ENCODE measurements around the gene ARHGEF33.
A peak's percentile ranks its signal among the peaks of the same experiment; 100 is the strongest.

Gene ARHGEF33

GRCh38 chr2:38889575-38889974 lies at the start of gene ARHGEF33:
ARHGEF33 (plus strand) TSS chr2:38889875; CDS start chr2:38919448, 29,573 bp downstream.
- no peak for DNase-seq (ENCODE audit: low read depth)

- DNase-seq (ENCODE audit: low read depth) = no peak
Measured at GRCh38 chr2:38850045-38850444, 39.6 kb upstream of the ARHGEF33 start.

GRCh38 chr2:38856165-38856564 lies 33.5 kb upstream of the ARHGEF33 start:
- no peak for DNase-seq (ENCODE audit: low read depth)

- peak; percentile 5 for DNase-seq (ENCODE audit: low read depth)
Measured at GRCh38 chr2:38862476-38862875, 27.2 kb upstream of the ARHGEF33 start.

DNA sequence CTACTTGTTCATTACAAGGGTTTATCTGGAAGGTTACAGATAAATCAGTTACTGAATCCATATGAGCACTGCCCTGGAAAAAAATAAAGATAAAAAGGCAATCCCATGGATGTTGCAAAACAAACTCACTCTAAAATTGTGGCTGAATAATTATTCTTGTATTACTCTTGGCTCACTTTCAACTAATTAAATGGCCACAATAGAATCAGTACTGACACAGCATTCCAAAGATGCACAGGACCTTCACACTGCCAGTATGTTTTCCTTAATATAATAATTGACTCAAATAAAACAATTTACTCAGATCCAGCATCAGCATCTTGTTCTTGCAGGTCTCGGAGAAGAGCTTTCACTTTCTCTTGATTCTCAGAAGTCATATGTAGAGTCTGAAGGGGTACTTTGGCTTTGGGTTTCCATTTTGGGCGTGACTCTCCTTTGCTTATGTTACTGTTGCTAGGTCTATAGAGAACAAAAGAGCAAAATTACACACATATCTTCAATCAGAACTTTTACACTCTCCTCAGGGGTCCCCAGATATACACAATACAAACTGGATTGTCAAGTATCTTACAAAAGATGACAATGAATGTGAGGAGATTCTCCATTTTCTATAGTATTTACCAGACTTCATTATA lies 26.5 kb upstream of the ARHGEF33 start:
- DNase-seq (ENCODE audit: low read depth) = peak; percentile 21

GRCh38 chr2:38866773-38867443 lies 22.8 kb upstream of the ARHGEF33 start:
- no peak for DNase-seq (ENCODE audit: low read depth)

GRCh38 chr2:38871432-38871831 lies 18.2 kb upstream of the ARHGEF33 start:
- no peak for DNase-seq (ENCODE audit: low read depth)

- no peak for DNase-seq (ENCODE audit: low read depth)
Measured at GRCh38 chr2:38873763-38874162, 15.9 kb upstream of the ARHGEF33 start.

DNA sequence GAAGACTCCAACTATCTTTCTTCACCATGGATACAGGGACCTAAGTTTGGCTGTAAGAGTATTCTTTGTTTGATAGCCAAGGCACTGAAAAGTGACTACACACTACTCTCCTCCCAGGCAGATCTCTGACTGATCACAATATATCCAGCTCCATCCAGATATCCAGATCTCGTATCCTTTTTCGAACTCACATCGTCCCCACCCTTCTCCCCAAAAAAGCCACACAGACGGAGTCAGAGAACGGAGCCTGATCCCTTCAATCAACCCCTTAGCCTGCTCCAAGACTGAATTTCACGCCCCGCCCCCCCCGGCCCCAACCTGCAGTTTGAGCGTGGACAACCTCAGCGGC lies 14.5 kb upstream of the ARHGEF33 start:
- no peak for DNase-seq (ENCODE audit: low read depth)

DNA sequence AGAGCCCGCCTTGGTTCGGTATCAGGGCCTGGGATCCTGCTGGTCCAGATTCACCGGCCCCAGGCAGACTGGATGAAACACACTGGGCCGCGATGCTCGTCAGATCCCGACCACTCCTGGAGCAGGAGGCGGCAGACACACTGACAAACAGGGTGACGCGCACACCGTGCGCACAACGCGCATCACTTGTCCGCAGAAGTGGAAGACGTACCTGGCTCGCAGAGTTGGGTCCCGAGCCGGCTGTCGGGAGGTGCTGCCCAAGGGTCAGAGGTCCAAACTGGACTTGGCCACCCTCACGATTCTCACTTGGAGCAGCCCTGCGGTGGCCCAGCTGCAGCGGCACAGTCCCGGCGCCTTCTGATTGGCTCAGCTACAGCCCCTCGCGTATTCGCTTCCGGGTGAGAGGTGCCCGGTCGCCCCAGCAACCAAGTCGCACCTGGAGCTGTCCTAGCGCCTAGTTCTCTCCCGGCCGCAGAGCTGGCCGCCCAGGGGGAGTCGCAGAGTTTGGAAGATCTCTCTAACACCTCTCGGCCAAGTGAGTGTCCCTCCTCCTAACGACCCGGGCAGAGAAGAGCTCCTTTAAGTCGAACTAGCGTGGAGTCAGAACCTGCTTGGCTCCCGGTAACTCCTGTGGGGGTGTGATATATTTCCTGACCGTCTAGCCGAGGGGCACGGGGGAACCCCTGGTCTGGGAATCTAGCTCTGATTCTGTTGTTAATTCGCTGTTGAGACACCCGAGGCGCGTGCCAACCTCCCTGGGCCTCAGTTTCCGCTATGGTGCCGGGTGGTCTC lies 13.9 kb upstream of the ARHGEF33 start, which contains the start of the genes DHX57 and MORN2:
TSS of gene DHX57 (minus strand) at position 359 of the 792 bp plus-strand sequence. CDS start 7,529 bp downstream, outside the sequence.
TSS of gene MORN2 (plus strand) at position 401 of the 792 bp plus-strand sequence.
- peak; percentile 86 for DNase-seq (ENCODE audit: low read depth)

DNA sequence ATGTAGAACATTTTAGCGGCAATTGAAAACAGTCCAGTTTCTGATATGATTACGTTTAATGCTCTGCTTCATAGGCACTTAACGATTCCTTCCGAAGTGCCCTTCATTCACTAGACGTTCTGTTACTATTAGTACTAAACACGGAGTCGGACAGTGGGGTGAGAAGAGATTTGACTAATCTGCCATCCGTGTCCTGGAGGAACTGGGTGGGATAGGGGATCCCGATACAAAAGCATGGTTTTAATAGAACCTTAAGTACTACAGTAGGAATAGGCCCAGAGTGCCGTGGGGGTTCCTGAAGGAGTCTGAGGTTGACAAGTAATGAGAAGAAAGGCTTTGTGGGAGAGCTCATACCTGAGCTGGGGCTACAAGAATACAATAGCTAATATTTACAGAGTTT lies 13.3 kb upstream of the ARHGEF33 start:
- peak; percentile 3 for DNase-seq (ENCODE audit: low read depth)

- DNase-seq (ENCODE audit: low read depth) = no peak
Measured at GRCh38 chr2:38886063-38886462, 3.6 kb upstream of the ARHGEF33 start.

GRCh38 chr2:38887347-38887746 lies 2.3 kb upstream of the ARHGEF33 start:
- no peak for DNase-seq (ENCODE audit: low read depth)

GRCh38 chr2:38887902-38888554 lies 1.6 kb upstream of the ARHGEF33 start:
- DNase-seq (ENCODE audit: low read depth) = no peak

DNA sequence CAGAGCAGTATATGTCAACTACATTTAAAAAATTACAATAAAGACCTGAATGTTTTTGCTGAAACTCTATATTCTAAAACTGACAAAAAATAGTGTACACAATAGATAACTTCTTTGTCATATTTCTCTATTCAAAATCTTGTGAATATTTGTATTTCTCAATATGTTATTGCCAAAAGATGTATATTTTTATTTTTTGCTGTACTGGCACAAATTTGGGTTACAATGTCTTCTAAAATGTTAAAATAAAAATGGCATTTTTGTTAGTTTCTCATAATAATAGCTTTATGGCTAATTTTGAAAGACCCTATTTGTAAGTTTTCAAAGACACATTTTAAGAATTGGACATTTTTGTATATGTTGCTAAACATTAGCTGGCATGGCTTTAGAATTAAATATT lies 630 bp upstream of the ARHGEF33 start:
- DNase-seq (ENCODE audit: low read depth) = no peak

- no peak for DNase-seq (ENCODE audit: low read depth)
Measured at GRCh38 chr2:38892819-38893218, 3.1 kb downstream of the ARHGEF33 start.

GRCh38 chr2:38898256-38898655 lies 8.6 kb downstream of the ARHGEF33 start:
- no peak for DNase-seq (ENCODE audit: low read depth)

- no peak for DNase-seq (ENCODE audit: low read depth)
Measured at GRCh38 chr2:38900726-38901125, 11.1 kb downstream of the ARHGEF33 start.

- no peak for DNase-seq (ENCODE audit: low read depth)
Measured at GRCh38 chr2:38905251-38905650, 15.6 kb downstream of the ARHGEF33 start.

DNA sequence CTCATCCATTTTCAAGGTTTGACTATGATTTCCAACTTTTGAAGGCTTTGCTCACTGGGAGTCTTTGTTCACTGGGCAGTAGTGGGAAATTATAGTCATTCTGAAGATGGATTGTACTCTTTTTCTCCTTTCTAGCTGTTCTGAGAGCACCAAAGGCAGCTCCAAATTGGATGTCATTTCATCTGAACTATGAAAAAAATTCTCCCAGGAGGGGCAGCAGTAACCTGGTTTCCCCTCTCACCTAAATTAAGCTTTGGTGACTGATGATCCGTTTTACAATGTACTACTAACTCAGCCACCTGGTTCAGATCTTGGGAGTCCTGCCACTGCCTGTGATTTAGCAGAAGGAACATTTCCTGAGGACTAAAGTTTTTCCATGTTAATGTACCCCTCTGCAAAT lies 17.6 kb downstream of the ARHGEF33 start:
- no peak for DNase-seq (ENCODE audit: low read depth)

GRCh38 chr2:38907743-38908562 lies 18.3 kb downstream of the ARHGEF33 start:
- peak; percentile 5 for DNase-seq (ENCODE audit: low read depth)

Data from EH (cell line).